Heart left ventricle (tissue), 13 donors: ENCODE results near the gene SMAD9.
A peak's percentile ranks its signal among the peaks of the same experiment; 100 is the strongest.

ENCODE experiments used
- POLR2A ChIP-seq, 2 donors: fragments of 450-650 bp; IDR thresholded peaks; one replicate each; pipeline ENCODE4 v1.6.1; 2017; ENCODE audit warnings: antibody characterized with exemption in 2 of 2, mild to moderate bottlenecking in 2 of 2, moderate library complexity in 2 of 2
- TF ChIP-seq, protein P1 (sequence below), 12 donors: fragments of 200-600 bp; sonication (generic) in 4 of 12; IDR thresholded peaks; one replicate each; pipeline versions ENCODE4 v1.5.0 to v1.8.0; 2018 to 2022; ENCODE audit warnings: antibody characterized with exemption in 12 of 12, mild to moderate bottlenecking in 5 of 12
- donor health status: ischemic (EF 13 %, LVEDD 7.1; RV severe dilation, severe dysfunction).
- donor health status: DM: no; HTN: yes; CAD: no.
- donor health status: DM: no; HTN: no; CAD: no.
- donor health status: ischemic (EF 25% LVEDD 6.9; RV normal size, moderate dysfunction).
- donor health status: ischemic (EF 25% LVEDD 5.7; RV mildly dilated, moderate dysfunction).
- donor health status: ischemic (EF 35%, LVEDD 5.7; RV mildly dilated, moderate dysfunction).
- donor health status: nonischemic (EF 11% LVEDD 7.7; RV severe dilation, severe dysfunction).
- donor health status: DM: yes; HTN: yes; CAD: no.
- donor health status: PGD.
- donor health status: ischemic (EF 29% LVEDD 5.4; RV normal size, mild dysfunction).
- donor health status: nonischemic (EF 23%, LVEDD 6.1; RV moderate dilation, normal function).

DNA sequence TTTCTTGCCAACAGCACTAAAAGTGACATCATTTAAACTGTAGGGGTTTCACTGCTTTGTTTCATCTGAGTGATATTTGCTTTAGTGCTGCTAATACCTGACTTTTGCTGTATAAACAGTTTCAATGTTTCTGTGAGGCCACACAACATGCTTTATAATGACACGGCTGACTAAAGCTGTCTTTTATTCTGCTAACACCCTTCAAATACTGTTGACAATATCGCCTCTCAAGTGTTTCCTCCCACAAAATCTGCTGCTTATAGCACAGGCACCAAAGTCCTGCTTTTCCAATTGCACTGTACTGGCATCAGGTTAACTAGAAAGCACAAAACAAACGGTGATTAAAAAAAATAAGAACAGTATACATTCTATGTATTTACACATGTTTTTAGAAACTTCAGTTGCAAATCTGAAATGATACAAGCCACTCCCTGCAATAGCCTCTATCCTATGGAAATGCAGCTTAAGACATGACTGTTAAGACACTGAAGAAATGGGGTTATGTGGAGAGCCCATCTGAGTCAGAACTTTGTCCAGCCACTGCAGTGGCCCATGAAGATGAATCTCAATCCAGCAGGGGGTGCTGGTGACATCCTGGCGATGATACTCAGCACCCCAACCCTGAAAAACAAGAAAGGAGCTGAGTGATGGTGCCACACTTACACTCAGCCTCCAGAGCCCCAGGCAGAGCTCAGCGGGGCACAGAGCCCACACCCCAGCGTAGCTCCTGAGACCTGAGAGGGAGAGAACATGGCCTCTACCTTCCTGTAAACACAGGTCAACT lies 71.6 kb downstream of the SMAD9 start:
- no peak for TF ChIP-seq POLR2A (IDR thresholded peaks at IDR 0.05)
- TF ChIP-seq, protein P1, sequence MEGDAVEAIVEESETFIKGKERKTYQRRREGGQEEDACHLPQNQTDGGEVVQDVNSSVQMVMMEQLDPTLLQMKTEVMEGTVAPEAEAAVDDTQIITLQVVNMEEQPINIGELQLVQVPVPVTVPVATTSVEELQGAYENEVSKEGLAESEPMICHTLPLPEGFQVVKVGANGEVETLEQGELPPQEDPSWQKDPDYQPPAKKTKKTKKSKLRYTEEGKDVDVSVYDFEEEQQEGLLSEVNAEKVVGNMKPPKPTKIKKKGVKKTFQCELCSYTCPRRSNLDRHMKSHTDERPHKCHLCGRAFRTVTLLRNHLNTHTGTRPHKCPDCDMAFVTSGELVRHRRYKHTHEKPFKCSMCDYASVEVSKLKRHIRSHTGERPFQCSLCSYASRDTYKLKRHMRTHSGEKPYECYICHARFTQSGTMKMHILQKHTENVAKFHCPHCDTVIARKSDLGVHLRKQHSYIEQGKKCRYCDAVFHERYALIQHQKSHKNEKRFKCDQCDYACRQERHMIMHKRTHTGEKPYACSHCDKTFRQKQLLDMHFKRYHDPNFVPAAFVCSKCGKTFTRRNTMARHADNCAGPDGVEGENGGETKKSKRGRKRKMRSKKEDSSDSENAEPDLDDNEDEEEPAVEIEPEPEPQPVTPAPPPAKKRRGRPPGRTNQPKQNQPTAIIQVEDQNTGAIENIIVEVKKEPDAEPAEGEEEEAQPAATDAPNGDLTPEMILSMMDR (IDR thresholded peaks at IDR 0.05): peak in 7 of 12 donors; percentile 12 to 36 (median 25)
